Hippocampal formation (tissue), 2 donors: ENCODE measurements around the gene MTAP.
"Not testable (repeated sequence)": the region's sequence is repeated elsewhere in the genome, so short reads cannot be mapped to it uniquely, and the experiment has no call there.

Experiments used
- DNase-seq, 2 donors: peaks; one replicate each; lab custom pipeline; 2025; lab: John Stamatoyannopoulos, UW

Gene MTAP

DNA sequence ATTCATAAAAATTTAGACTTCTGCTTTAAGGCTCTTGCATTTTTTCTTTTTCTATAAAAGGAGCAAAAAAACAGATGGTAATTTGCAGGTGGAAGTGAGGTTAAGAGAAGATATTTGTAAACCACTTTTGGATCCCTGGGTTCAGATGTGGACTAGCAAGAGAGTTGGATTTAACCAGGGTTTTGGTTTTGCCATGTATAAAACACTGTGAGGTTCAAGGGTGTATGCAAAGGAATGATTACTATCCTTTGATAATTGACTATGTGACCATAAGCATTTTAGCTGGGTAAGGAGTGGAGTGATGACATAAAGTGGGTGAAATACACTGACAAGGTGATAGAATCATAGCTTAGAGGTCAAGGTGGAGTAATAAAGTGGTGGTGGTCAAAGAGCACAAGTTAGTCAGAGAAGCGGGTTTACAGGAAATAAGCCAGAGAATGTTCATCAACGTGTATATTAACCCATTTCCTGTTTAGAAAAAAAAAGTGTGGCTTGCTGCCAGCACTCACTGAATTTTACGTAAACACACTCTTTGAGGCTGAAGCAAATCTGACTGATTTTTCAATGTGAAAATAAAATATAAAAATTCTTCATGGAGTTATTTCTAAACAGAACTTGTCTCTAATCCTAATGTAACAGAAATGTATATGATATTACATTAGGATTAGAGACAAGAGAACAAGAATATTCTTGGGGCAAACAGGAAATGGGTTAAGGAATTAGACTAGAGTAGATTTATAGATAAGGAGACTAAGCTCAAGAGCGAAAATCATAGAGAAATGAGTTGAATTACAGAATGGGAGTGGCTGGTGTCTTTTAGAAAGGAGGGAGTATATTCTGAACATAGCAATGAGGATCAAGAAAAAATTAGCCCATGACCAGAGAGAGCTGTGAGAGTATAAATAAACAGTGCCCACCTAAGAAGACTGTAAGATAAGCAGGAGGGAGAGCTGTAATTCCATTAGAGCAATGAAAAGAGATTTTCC, 117.2 kb downstream of the MTAP start:
- DNase-seq = no peak

DNA sequence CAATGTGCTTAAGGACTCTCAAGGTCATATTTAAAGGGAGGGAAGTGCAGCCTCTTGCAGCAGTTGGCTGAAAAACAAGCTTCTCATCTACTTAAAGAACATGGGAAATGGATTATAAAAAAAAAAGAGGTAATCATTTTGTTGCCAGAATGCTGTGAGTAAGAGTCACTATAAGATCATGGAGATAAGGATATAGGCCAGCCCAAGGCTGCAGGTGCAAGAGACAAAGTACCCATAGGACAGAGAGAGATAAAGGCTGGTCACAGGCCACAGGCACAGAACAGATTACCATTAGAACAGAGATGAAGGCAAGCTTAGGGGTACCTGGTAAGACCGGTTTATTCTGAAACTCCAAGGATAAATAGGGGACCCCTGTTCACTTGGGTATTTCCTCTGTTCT, 121.3 kb downstream of the MTAP start:
- no peak for DNase-seq

- no peak for DNase-seq
Observed at GRCh38 chr9:21927752-21928151, 125.3 kb downstream of the MTAP start.

GRCh38 chr9:21931428-21931827, 129.0 kb downstream of the MTAP start:
- no peak for DNase-seq

DNA sequence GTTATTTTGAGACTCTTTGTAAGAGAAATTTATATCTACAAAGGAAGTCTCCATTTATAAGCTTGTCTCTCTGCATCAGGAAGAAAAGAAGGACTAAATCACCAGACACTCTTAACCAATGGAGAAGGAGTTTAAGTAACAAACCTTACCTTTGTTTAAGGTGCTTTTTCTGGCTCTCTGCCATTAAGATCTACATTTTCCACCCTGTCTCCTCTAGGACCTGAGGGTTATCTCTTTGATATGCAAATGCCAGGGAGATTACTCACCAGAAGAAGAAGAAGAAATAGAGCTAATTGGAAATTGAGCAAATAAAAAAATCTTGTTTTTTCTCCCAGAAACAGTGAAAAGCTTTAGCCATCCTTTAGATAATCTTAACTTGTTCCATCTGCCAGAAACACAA, 130.8 kb downstream of the MTAP start:
- no peak for DNase-seq

- no peak for DNase-seq
Observed at GRCh38 chr9:21933865-21934264, 131.4 kb downstream of the MTAP start.

DNA sequence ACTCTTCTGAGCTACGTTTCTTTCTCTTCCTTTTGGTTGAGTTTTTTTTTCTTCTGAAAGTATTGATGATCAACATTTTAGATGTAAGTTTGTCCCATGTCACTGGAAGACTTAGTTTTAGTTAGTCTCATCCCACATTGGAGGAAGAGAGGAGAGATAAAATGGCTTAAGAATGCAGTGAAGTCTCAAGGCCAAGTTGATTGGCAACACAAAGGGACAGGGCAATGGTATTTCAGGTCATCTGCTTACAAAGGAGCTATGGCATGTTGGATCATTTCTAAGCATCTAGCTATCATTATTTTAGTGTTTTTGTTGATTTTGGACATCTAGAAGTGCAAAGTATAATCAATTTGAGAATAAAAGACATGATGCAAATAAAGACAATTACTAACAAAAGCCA, 133.2 kb downstream of the MTAP start:
- DNase-seq = no peak

DNA sequence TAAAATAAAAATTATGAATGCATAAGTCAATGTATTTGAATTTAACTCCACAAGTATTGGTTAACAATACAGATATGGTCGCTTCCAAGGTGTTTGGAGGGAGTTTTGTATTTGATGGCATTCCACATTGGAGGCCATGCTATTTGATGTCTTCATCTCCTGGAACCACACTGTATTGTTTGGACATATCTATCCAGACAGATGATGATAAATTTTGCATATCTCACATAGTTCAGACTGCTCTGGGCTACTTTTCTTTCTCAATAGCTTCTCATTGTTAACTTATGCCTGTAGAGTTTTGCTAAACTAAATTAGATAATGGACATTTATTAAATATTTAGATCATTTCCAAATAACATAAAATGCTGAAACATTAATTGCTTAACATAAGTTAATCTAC, 133.7 kb downstream of the MTAP start:
- no peak for DNase-seq

DNA sequence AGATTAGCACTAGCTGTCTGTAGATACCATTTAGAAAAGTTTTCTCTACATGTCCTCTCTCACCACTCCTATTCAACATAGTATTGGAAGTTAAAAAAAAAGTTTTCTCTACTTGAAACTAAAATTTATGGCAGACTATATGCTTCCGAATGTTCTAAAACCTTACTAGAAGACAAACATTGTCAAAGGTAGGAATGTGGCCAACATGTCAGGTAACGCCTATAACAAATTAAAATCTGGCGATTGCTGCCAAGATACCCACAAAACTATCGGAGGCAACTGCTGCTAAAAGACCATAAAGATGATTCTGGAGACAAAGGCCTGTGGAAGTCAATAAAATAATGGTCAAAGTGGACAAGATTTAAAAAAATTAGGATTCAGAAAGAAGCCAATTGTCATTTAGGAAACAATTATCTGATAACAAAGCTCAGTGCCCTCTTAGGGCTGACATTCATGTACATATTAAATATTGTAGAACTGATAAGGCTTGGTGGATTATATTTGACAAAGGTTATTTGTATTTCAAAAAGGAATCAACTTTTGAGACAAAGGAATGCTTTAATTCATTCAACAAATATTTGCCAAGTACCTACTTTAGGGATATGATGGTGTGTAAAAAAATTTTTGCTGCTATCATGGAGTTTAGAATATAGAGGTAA, 139.0 kb downstream of the MTAP start:
- no peak for DNase-seq

DNA sequence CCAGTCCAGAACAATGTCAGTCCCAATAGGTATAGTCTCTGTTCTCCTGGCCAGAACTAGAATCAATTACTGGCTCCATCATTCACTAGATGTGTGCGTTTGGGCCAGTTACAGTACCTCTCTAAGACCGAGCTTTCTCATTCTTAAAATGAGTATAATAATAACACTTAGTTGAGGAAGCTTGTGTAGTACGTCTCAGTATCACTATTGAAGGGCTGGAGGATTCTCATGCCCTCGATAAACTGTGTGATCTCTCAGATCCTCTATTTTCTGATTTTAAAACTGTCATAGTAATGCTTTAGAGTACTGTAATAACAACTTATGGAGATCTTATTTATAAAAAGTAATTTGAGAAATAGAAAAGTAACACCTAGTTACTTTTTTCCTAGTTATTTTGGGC, 141.0 kb downstream of the MTAP start:
- no peak for DNase-seq

DNA sequence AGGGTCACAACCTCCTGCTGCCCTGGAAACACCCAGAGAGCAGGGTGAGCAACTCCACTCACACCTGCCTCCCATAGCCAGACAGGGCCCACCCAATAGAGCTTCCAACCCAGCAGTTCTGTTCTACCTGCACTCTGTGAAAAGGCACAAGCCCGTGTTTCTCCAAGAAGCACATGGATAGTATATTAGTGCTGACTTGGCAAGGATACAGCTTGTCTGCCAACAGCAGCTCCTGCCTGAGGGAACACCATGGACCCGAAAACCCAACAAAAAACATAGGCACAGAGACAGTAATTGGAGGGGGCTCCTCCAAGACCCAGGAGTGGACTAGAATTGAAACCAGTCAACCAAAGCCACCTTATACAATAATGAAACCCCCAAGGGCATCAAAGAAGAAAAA, 143.2 kb downstream of the MTAP start:
- no peak for DNase-seq

GRCh38 chr9:21958833-21959232, 156.4 kb downstream of the MTAP start:
- no peak for DNase-seq

GRCh38 chr9:21959268-21959667, 156.8 kb downstream of the MTAP start:
- not testable (repeated sequence) for DNase-seq

DNA sequence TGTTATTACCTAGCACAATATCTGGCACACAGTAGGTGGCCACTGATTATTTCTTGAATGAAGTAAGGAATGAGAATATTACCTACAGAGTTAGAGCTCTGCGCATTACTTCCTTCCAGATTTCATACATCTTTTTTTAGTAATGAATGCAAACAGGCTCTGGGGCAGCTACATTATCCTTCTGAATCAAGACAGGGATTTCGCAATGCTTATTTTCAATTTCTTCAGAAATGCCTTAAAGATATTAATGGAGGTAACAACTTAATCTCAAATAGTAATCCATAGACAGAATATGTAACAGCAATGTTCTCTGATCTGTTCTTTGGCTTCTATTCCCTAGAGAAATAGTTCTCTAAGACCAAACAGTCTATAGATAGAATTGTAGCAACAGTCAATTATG, 159.1 kb downstream of the MTAP start:
- no peak for DNase-seq

DNA sequence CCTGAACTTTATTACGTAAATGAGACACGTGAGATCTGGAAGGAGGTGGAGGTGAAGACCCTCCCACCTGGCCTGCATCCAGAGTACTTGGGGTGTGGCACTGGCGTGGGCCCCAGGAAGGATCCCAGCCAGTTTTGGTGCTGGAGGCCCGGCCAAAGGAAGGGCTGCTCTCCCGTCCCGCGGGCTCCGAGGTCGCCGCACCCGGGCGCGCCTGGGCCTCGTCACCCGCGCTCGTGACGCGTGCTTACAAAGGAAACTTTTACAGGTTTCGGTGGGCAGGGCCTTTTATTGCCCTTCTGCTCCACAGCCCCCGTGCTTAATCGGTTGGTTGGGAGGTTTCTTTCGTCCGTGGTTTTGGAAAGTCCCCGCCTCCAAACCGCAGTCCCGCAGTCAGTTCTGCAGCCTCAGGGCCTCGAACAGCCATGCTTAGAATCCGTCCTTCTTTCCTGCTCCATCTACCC, 162.5 kb downstream of the MTAP start:
- no peak for DNase-seq

- no peak for DNase-seq
Observed at GRCh38 chr9:21965401-21965951, 163.0 kb downstream of the MTAP start.

DNA sequence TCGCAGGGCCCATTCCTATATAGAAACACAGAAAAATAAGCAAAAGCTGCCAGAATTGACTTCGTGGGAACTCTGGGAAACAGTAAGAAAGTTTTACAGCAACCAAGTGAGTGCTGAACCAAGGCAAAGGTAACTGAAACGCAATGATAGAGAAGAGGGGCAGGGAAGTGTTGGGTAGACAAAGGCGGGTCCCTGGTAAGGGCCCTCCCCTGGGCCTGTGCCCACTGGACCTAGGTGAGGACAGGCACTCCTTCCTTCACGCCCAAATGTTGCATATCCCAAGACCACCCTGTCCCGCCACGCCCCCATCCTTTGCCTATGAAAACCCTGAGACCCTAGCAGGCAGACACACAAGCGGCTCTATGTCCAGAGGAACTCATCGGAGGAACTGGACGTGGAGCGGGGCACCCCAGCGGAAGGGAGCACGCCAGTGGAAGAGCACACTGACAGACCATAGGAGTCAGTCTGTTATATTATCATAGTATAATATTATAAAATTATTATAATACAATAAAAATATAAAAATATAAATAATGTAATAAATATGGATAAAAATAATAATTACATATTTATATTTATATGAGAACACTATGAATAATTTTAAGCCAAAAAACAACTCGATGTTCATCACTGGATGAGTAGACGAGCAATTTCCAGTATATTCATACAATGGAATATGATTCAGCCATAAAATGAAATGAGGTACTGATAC, 163.9 kb downstream of the MTAP start:
- DNase-seq = no peak

- DNase-seq = no peak
Observed at GRCh38 chr9:21967169-21967568, 164.7 kb downstream of the MTAP start.

DNA sequence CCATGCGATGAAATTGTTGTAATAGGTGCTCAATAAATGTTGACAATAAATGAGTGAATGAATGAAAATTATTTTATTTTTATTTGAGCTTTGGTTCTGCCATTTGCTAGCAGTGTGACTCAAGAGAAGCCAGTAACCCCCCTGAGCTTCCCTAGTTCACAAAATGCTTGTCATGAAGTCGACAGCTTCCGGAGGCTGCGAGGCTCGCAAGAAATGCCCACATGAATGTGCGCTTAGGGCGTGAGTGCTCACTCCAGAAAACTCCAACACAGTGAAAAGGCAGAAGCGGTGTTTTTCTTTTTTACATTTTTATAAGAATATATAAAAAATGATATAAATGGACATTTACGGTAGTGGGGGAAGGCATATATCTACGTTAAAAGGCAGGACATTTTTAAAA, 165.3 kb downstream of the MTAP start:
- no peak for DNase-seq

DNA sequence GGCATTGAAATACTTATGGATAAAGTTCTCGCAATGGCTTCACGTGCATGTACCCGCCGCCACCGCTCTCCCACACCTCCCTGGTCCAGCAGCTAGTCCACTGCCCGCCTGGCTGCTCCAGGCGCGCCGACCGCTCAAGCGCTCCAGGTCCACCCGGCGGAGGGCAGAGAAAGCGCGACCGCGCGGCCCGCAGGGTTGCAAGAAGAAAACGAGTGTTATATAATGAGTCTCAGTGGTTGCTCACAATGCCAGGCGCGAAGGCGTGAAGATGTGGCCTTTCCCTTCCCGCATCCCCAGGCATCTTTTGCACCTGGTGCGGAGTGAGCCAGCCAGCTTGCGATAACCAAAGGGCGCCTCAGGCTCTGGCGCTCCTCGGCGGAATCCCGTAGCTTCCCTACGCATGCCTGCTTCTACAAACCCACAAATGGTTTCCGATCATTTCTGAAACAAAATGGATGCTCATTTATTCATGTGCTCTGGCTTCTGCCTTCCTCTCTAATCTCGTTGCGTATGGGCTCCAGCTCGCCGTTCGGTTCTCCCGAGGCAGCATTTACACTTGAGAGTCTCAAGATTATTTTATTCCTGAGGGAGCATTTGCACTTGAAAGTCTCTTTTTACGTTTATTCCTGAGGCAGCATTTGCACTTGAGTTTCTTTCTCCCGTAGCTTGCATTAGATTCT, 166.0 kb downstream of the MTAP start:
- DNase-seq = no peak
